GM12864 (cell line): ENCODE measurements around the gene PPARA.

Experiments used
- DNase-seq: peaks from one replicate; pipeline ENCODE4 v3.0.0-alpha.2; 2011; ENCODE audit warnings: low read depth
- H3K4me3 ChIP-seq: 2 replicates; pipeline ENCODE4 v1.5.1; 2011; ENCODE audit warnings: mild to moderate bottlenecking, low read depth, low read length, control low read depth
- TF ChIP-seq, protein P1 (sequence below): IDR thresholded peaks from 2 replicates; pipeline ENCODE4 v1.5.1; 2011; ENCODE audit warnings: low read depth, mild to moderate bottlenecking, moderate library complexity, low read length, control low read depth, inconsistent platforms; ENCODE audit errors: missing control alignments

Gene PPARA

DNA sequence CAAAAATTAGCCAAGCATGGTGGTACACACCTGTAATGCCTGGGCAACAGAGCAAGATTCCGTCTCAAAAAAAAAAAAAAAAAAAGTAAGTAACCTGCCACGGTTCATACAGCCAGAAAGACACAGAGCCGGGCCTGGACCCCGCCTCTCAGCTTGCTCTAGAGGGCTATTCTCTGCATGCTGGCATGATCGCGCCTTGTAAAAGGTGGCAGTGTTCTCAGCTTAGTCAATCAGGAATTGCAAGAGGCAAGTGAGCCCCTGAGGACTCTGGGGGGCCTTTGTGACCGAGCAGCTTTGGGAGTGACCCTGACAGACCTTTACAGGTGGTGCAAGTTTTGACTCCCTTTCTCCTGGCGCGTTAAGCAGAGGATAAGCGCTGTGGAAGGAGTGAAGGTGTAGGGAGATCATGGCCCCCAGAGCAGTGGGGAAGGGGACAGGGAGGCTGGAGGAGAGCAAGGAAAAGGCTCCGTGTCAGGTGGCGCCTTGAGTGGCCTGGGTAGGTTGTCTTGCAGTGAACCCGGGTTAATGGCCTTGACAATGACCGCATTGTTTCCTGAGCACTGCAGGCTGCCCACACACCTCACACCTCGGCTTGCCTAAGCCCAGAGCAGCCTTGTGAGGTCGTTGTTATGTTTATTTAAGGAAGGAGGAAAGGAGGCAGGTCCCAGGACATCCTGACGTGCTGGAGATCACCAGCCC, 50.9 kb downstream of the PPARA start:
- TF ChIP-seq, protein P1, sequence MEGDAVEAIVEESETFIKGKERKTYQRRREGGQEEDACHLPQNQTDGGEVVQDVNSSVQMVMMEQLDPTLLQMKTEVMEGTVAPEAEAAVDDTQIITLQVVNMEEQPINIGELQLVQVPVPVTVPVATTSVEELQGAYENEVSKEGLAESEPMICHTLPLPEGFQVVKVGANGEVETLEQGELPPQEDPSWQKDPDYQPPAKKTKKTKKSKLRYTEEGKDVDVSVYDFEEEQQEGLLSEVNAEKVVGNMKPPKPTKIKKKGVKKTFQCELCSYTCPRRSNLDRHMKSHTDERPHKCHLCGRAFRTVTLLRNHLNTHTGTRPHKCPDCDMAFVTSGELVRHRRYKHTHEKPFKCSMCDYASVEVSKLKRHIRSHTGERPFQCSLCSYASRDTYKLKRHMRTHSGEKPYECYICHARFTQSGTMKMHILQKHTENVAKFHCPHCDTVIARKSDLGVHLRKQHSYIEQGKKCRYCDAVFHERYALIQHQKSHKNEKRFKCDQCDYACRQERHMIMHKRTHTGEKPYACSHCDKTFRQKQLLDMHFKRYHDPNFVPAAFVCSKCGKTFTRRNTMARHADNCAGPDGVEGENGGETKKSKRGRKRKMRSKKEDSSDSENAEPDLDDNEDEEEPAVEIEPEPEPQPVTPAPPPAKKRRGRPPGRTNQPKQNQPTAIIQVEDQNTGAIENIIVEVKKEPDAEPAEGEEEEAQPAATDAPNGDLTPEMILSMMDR = no peak
- no peak for DNase-seq
- H3K4me3 ChIP-seq = no peak overlapping the region

- no peak for DNase-seq
- TF ChIP-seq, protein P1 = no peak
- no peak overlapping the region for H3K4me3 ChIP-seq
Measured at GRCh38 chr22:46202897-46203600, 52.7 kb downstream of the PPARA start.

- no peak overlapping the region for H3K4me3 ChIP-seq
- DNase-seq = no peak
- TF ChIP-seq, protein P1 = no peak
Measured at GRCh38 chr22:46203601-46203980, 53.3 kb downstream of the PPARA start.

DNA sequence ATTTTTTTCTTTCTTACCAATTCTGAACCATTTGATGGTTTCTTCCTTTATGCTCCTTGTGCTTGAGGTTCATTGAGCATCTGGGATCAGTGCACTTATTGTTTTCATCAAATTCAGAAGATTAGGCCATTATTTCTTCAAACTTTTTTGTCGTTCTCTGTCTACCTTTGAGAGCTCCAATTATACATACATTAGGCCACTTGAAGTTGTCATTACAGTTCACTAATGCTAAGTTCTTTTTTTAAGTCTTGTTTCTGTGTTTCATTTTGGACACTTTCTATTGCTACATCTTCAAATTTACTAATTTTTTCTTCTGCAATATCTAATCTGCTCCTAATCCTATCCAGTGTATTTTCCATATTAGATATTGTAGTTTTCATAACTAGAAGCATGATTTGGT, 58.9 kb downstream of the PPARA start:
- no peak overlapping the region for H3K4me3 ChIP-seq
- no peak for DNase-seq
- TF ChIP-seq, protein P1 = no peak

DNA sequence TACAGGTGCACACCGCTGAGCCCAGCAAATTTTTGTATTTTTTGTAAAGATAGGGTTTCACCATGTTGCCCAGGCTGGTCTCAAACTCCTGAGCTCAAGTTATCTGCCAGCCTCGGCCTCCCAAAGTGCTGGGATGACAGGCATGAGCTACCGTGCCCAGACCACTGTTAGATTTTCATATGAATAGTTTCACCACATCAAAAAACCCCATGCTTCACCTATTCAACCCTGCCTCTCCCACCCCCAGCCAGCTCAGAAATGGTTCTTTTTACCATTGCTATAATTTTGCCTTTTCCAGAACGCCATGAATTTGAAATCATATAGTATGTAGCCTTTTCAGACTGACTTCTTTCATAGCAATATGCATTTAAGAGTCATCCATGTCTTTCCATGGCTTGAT, 61.9 kb downstream of the PPARA start:
- H3K4me3 ChIP-seq = no peak overlapping the region
- DNase-seq = no peak
- TF ChIP-seq, protein P1 = no peak

GRCh38 chr22:46213052-46213451, 62.7 kb downstream of the PPARA start:
- TF ChIP-seq, protein P1 = no peak
- H3K4me3 ChIP-seq = no peak overlapping the region
- DNase-seq = no peak

- TF ChIP-seq, protein P1 = no peak
- no peak for DNase-seq
- H3K4me3 ChIP-seq = no peak overlapping the region
Measured at GRCh38 chr22:46214149-46214548, 63.8 kb downstream of the PPARA start.
